H9 (cell line): ENCODE results near the gene KRTDAP. TPM values are rescaled to one million over a fixed set of nuclear protein-coding genes. Genes with fewer than 3 reads are reported as not detected.
A peak's percentile ranks its signal among the peaks of the same experiment; 100 is the strongest.
"Not testable (repeated sequence)": the region's sequence is repeated elsewhere in the genome, so short reads cannot be mapped to it uniquely, and the experiment has no call there.

Source experiments
- DNase-seq: peaks from one replicate; pipeline ENCODE4 v3.0.0-alpha.2; 2017
- H2AFZ ChIP-seq: one replicate; pipeline ENCODE4 v1.6.1; 2013; ENCODE audit warnings: mild to moderate bottlenecking, low read length, control low read depth, moderate library complexity
- H2AK5ac ChIP-seq: 2 replicates; pipeline ENCODE4 v1.6.1; 2013; ENCODE audit warnings: low read length, control low read depth, mixed read lengths; ENCODE audit not compliant: insufficient read length
- H2BK120ac ChIP-seq: one replicate; pipeline ENCODE4 v1.6.1; 2013; ENCODE audit warnings: low read depth, mild to moderate bottlenecking, low read length, control low read depth, inconsistent platforms; ENCODE audit not compliant: poor library complexity, severe bottlenecking
- H2BK12ac ChIP-seq: 2 replicates; pipeline ENCODE4 v1.6.1; 2013; ENCODE audit warnings: low read length, control low read depth, mixed read lengths, low read depth; ENCODE audit not compliant: insufficient read length
- H2BK15ac ChIP-seq: 2 replicates; pipeline ENCODE4 v1.6.1; 2013; ENCODE audit warnings: low read depth, low read length, control low read depth
- H2BK20ac ChIP-seq: one replicate; pipeline ENCODE4 v1.6.1; 2013; ENCODE audit warnings: low read depth, mild to moderate bottlenecking, low read length, control low read depth, inconsistent platforms; ENCODE audit not compliant: poor library complexity, severe bottlenecking
- H2BK5ac ChIP-seq: 2 replicates; pipeline ENCODE4 v1.6.1; 2013; ENCODE audit warnings: low read length, control low read depth, mixed read lengths; ENCODE audit not compliant: insufficient read length
- H3K14ac ChIP-seq: 2 replicates; pipeline ENCODE4 v1.6.1; 2013; ENCODE audit warnings: low read length, control low read depth; ENCODE audit not compliant: insufficient read depth
- H3K18ac ChIP-seq: 2 replicates; pipeline ENCODE4 v1.6.1; 2013; ENCODE audit warnings: low read depth, mild to moderate bottlenecking, mixed read lengths, low read length, control low read depth; ENCODE audit not compliant: insufficient read length
- H3K23ac ChIP-seq: 2 replicates; pipeline ENCODE4 v1.6.1; 2013; ENCODE audit warnings: low read length, control low read depth, mixed read lengths, low read depth; ENCODE audit not compliant: insufficient read length
- H3K23me2 ChIP-seq: 2 replicates; pipeline ENCODE4 v1.6.1; 2013; ENCODE audit warnings: low read depth, mild to moderate bottlenecking, mixed read lengths, low read length, control low read depth; ENCODE audit not compliant: insufficient read length, poor library complexity, severe bottlenecking
- H3K27ac ChIP-seq: 2 replicates; pipeline ENCODE4 v1.5.1; 2013; ENCODE audit warnings: low read length, control low read depth, mixed read lengths, low read depth; ENCODE audit not compliant: insufficient read length
- H3K27me3 ChIP-seq: 2 replicates; pipeline ENCODE4 v1.6.1; 2013; ENCODE audit warnings: low read length, control low read depth, inconsistent platforms; ENCODE audit not compliant: insufficient read depth
- H3K4ac ChIP-seq: 2 replicates; pipeline ENCODE4 v1.6.1; 2013; ENCODE audit warnings: low read depth, mild to moderate bottlenecking, control low read depth, inconsistent platforms, low read length, moderate library complexity
- H3K4me1 ChIP-seq: 2 replicates; pipeline ENCODE4 v1.6.1; 2013; ENCODE audit warnings: low read length, control low read depth, inconsistent platforms; ENCODE audit not compliant: insufficient read depth
- H3K4me2 ChIP-seq: 2 replicates; pipeline ENCODE4 v1.6.1; 2013; ENCODE audit warnings: low read length, control low read depth, mixed read lengths; ENCODE audit not compliant: insufficient read length, insufficient read depth
- H3K56ac ChIP-seq: 2 replicates; pipeline ENCODE4 v1.6.1; 2013; ENCODE audit warnings: low read depth, mild to moderate bottlenecking, mixed read lengths, low read length, control low read depth; ENCODE audit not compliant: insufficient read length
- H3K79me1 ChIP-seq: 2 replicates; pipeline ENCODE4 v1.6.1; 2013; ENCODE audit warnings: low read depth, mild to moderate bottlenecking, moderate library complexity, low read length, control low read depth, inconsistent platforms; ENCODE audit not compliant: insufficient read depth, poor library complexity, severe bottlenecking
- H3K79me2 ChIP-seq: 2 replicates; pipeline ENCODE4 v1.6.1; 2013; ENCODE audit warnings: low read length, control low read depth, inconsistent platforms; ENCODE audit not compliant: insufficient read depth
- H3K9ac ChIP-seq: 2 replicates; pipeline ENCODE4 v1.6.1; 2013; ENCODE audit warnings: low read length, control low read depth, mixed read lengths; ENCODE audit not compliant: insufficient read length; ENCODE audit errors: extremely low read depth
- H3K9me3 ChIP-seq: one replicate; pipeline ENCODE4 v1.6.1; 2013; ENCODE audit warnings: low read depth, low read length, inconsistent platforms; ENCODE audit not compliant: control insufficient read depth
- H3T11ph ChIP-seq: one replicate; pipeline ENCODE4 v1.6.1; 2013; ENCODE audit warnings: mild to moderate bottlenecking, low read length, control low read depth, inconsistent platforms
- H4K20me1 ChIP-seq: one replicate; pipeline ENCODE4 v1.6.1; 2013; ENCODE audit not compliant: control insufficient read depth, insufficient read length, insufficient read depth
- H4K5ac ChIP-seq: 2 replicates; pipeline ENCODE4 v1.6.1; 2013; ENCODE audit warnings: low read depth, mild to moderate bottlenecking, mixed read lengths, low read length, control low read depth; ENCODE audit not compliant: insufficient read length
- H4K8ac ChIP-seq: replicated peaks from 2 replicates; pipeline ENCODE4 v1.6.1; 2013; ENCODE audit warnings: low read length, control low read depth, mixed read lengths, low read depth; ENCODE audit not compliant: insufficient read length
- H4K91ac ChIP-seq: 2 replicates; pipeline ENCODE4 v1.6.1; 2013; ENCODE audit warnings: low read depth, mild to moderate bottlenecking, moderate library complexity, mixed read lengths, low read length, control low read depth; ENCODE audit not compliant: insufficient read length
- H3K27ac Mint-ChIP-seq, 3 experiments: 2 replicates in 2 of 3; 3 replicates in 1 of 3; pipeline ENCODE4 v1.8.0; 2020 to 2021; ENCODE audit warnings: mixed read lengths in 3 of 3, mild to moderate bottlenecking in 1 of 3, moderate library complexity in 1 of 3
- H3K27me3 Mint-ChIP-seq: 2 replicates; pipeline ENCODE4 v1.8.0; 2021; ENCODE audit warnings: low read depth, mild to moderate bottlenecking, moderate library complexity, mixed read lengths
- H3K36me3 Mint-ChIP-seq, 3 experiments: 2 replicates in 2 of 3; 3 replicates in 1 of 3; pipeline ENCODE4 v1.8.0; 2020 to 2021; ENCODE audit warnings: low read depth in 3 of 3, mixed read lengths in 3 of 3; ENCODE audit not compliant: insufficient read depth in 1 of 3
- H3K4me1 Mint-ChIP-seq, 2 experiments: 2 replicates each; pipeline ENCODE4 v1.8.0; 2020; ENCODE audit warnings: mixed read lengths in 2 of 2
- H3K4me3 Mint-ChIP-seq, 2 experiments: 2 replicates in 1 of 2; 3 replicates in 1 of 2; pipeline ENCODE4 v1.8.0; 2020 to 2021; ENCODE audit warnings: mild to moderate bottlenecking in 2 of 2, mixed read lengths in 2 of 2, moderate library complexity in 1 of 2
- H3K9me3 Mint-ChIP-seq, 2 experiments: 2 replicates in 1 of 2; 3 replicates in 1 of 2; pipeline ENCODE4 v1.8.0; 2020; ENCODE audit warnings: mild to moderate bottlenecking in 2 of 2, mixed read lengths in 2 of 2, moderate library complexity in 1 of 2
- CTCF ChIP-seq: fragments of 200-600 bp; sonication (generic); conservative IDR thresholded peaks from 3 replicates; pipeline ENCODE4 v1.8.0; 2021; ENCODE audit warnings: antibody characterized with exemption, mild to moderate bottlenecking
- WGBS: extraction: QIAGEN DNeasy Blood & Tissue Kit; methylation state at CpG from one replicate; pipeline ENCODE4 v1.1.7; 2013; ENCODE audit warnings: missing lambda C conversion rate, low lambda C conversion rate, mixed read lengths; ENCODE audit not compliant: insufficient read length; ENCODE audit errors: extremely low coverage; 5-methylcytosine and 5-hydroxymethylcytosine counted together
- total RNA-seq: library from RNA; stranded (reverse); gene quantifications from 2 replicates; pipeline ENCODE4 v1.2.1, GENCODE V29; 2021

Gene KRTDAP
- total RNA-seq, 1 experiment from 2014 or later = 0.87 TPM

GRCh38 chr19:35471946-35472345 is 18.3 kb downstream of the KRTDAP start:
- H3K56ac ChIP-seq = no peak overlapping the region
- no peaks in the 10 kb centered on the region for H4K20me1 ChIP-seq
- no peak overlapping the region for H3K27ac ChIP-seq
- no peak overlapping the region for H3K23ac ChIP-seq
- no peak for DNase-seq
- no peak overlapping the region for H4K8ac ChIP-seq
- peak overlapping the region in 1 of 3 experiments; percentile 11; a peak in 1 of 7 replicates for H3K27ac Mint-ChIP-seq
- no peak overlapping the region for H3K4me2 ChIP-seq
- H3T11ph ChIP-seq = no peak overlapping the region
- H3K4me3 Mint-ChIP-seq = no peak overlapping the region
- no peak overlapping the region for H2BK5ac ChIP-seq
- TF ChIP-seq CTCF = no peak
- no peak overlapping the region for H2AFZ ChIP-seq
- H3K9me3 Mint-ChIP-seq = no peaks in the 10 kb centered on the region
- no peak overlapping the region for H3K14ac ChIP-seq
- peaks cover 8% of the 10 kb centered on the region for H3K27me3 Mint-ChIP-seq
- H2BK12ac ChIP-seq = no peak overlapping the region
- H3K27me3 ChIP-seq = no peaks in the 10 kb centered on the region
- no peak overlapping the region for H2AK5ac ChIP-seq
- no peak overlapping the region for H2BK20ac ChIP-seq
- no peak overlapping the region for H2BK15ac ChIP-seq
- H3K23me2 ChIP-seq = no peaks in the 10 kb centered on the region
- H3K9me3 ChIP-seq = no peaks in the 10 kb centered on the region
- H3K4me1 ChIP-seq = no peaks in the 10 kb centered on the region
- no peak overlapping the region for H3K4ac ChIP-seq
- H3K36me3 Mint-ChIP-seq = no peaks in the 10 kb centered on the region
- H3K9ac ChIP-seq = no peak overlapping the region
- H3K79me2 ChIP-seq = no peaks in the 10 kb centered on the region
- H4K91ac ChIP-seq = no peak overlapping the region
- H3K4me1 Mint-ChIP-seq = peaks cover 23 to 24% of the 10 kb centered on the region in 2 experiments
- H2BK120ac ChIP-seq = no peak overlapping the region
- WGBS = no CpG with 5 or more reads among the region's 8 CpGs
- H3K79me1 ChIP-seq = no peaks in the 10 kb centered on the region
- H4K5ac ChIP-seq = no peak overlapping the region
- H3K18ac ChIP-seq = no peak overlapping the region

GRCh38 chr19:35471075-35471474 is 19.2 kb downstream of the KRTDAP start:
- no CpG with 5 or more reads among the region's 4 CpGs for WGBS
- H3K36me3 Mint-ChIP-seq, H3K79me1 ChIP-seq: not testable (repeated sequence)

More at GRCh38 chr19:35471075-35471474, 19.2 kb downstream of the KRTDAP start:
- H3K18ac ChIP-seq, H3K9me3 Mint-ChIP-seq, H4K91ac ChIP-seq, H3K27me3 ChIP-seq, DNase-seq, H3K9ac ChIP-seq, H3K23me2 ChIP-seq, H2BK120ac ChIP-seq, H4K20me1 ChIP-seq, H3K79me2 ChIP-seq, H3K27ac ChIP-seq, H3K4me3 Mint-ChIP-seq, H2BK20ac ChIP-seq, H3K23ac ChIP-seq, H3K9me3 ChIP-seq, H4K5ac ChIP-seq, H3K4me1 ChIP-seq, H2AK5ac ChIP-seq, H2BK15ac ChIP-seq, H4K8ac ChIP-seq, H3K27me3 Mint-ChIP-seq, H2BK12ac ChIP-seq, H2BK5ac ChIP-seq, H3K4me2 ChIP-seq, H3K14ac ChIP-seq, H3K56ac ChIP-seq, H3K27ac Mint-ChIP-seq, H2AFZ ChIP-seq, H3T11ph ChIP-seq, H3K4ac ChIP-seq: not testable (repeated sequence)
- H3K4me1 Mint-ChIP-seq = peaks cover 20 to 23% of the 10 kb centered on the region in 2 experiments
